ENCODE results near the gene FUCA1. TPM values are rescaled to one million over a fixed set of nuclear protein-coding genes. Genes with fewer than 3 reads are reported as not detected.

Gene FUCA1
- total and polyA plus RNA-seq, 12 donors, result 17.9 to 109 (median 59.1) TPM

DNA sequence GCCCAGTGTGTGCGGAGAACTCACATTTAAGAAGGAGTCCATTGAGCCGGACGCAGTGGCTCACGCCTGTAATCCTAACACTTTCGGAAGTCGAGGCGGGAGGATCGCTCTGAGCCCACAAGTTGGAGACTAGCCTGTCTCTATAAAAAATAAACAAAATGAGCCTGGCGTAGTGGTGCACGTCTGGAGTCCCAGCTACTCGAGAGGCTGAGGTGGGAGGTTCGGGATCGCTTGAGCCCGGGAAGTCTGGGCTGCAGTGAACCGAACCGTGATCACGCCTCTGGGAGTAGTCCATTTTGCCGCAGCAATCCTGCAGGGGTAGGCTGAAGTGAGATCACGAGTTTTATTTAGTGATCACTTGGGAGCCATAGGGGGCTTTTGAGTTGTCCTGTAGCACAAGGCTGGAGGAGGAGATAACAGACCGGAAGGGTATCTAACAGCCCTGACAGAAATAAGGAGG lies 497 bp upstream of the FUCA1 start:
- peak in 1 of 7 donors; percentile 23 for DNase-seq
- Histone ChIP-seq H3K36me3 (replicated peaks in 1 of 2) (peaks cover 0 to 13% of the 10 kb centered on the region in 2 donors), H3K27me3 (no peaks in the 10 kb centered on the region), H3K9me3 (replicated peaks in 1 of 3) (no peaks in the 10 kb centered on the region), H3K27ac (peak overlapping the region in 3 of 5 donors; percentile 14 to 87 (median 67)), H3K4me3 (peak overlapping the region in 2 of 4 donors; percentile 55 to 98), H3K4me1 (replicated peaks in 1 of 2) (peaks cover 8 to 28% of the 10 kb centered on the region in 2 donors)
- 18 to 37% (median 24%) methylated on average over 11 to 20 of the region's 20 CpGs for WGBS, 4 donors
- peak in 1 of 6 experiments; percentile 6 for TF ChIP-seq CTCF (IDR thresholded peaks at IDR 0.05)
- TF ChIP-seq POLR2A (IDR thresholded peaks at IDR 0.05), result no peak
- intact Hi-C loops (cut with DNase I), result loop anchor here in 1 of 2 donors (10.0 kb wide), 1 partner anchor 64 kb away; the partner anchor contains the start of gene GALE

GRCh38 chr1:23867542-23867894 lies 572 bp downstream of the FUCA1 start:
- Histone ChIP-seq H3K27me3 (no peaks in the 10 kb centered on the region), H3K4me3 (peak overlapping the region in 3 of 4 donors; percentile 26 to 98 (median 55)), H3K4me1 (replicated peaks in 1 of 2) (peaks cover 8 to 28% of the 10 kb centered on the region in 2 donors), H3K9me3 (replicated peaks in 1 of 3) (no peaks in the 10 kb centered on the region), H3K36me3 (replicated peaks in 1 of 2) (peaks cover 0 to 21% of the 10 kb centered on the region in 2 donors), H3K27ac (peak overlapping the region in 4 of 5 donors; percentile 14 to 87 (median 61))
- intact Hi-C loops (cut with DNase I), result loop anchor here in 1 of 2 donors (10.0 kb wide), 1 partner anchor 63 kb away; the partner anchor contains the start of gene GALE
- TF ChIP-seq POLR2A (IDR thresholded peaks at IDR 0.05) (no peak), CTCF (IDR thresholded peaks at IDR 0.05) (no peak)
- DNase-seq, result no peak
- WGBS, 4 donors, result 0 to 3% (median 3%) methylated on average over 4 to 17 of the region's 17 CpGs; no CpG with 5 or more reads in 1 of the 4 donors

DNA sequence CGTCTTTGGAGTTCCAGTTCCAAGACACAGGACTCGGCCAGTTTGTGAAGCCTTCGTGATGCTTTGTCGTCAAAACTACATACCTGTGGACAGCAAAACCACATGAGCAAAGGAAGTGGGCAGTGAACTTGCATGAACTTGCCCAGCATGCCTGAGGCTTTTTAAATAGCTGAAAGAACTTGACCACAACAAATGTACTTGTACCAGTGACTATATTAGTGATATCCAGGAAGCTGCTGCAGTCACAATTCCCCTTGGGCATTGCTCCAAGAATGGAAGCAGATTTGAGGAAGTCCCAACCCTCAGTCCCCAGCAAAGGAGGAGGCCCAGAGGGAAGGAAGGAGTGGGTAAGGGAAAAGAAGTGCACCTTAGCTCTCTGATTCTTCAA lies 2.6 kb downstream of the FUCA1 start:
- Histone ChIP-seq H3K4me3 (no peak overlapping the region), H3K36me3 (replicated peaks in 1 of 2) (peaks cover 0 to 32% of the 10 kb centered on the region in 2 donors), H3K27ac (no peak overlapping the region), H3K9me3 (replicated peaks in 1 of 3) (no peaks in the 10 kb centered on the region), H3K4me1 (replicated peaks in 1 of 2) (peaks cover 8 to 28% of the 10 kb centered on the region in 2 donors), H3K27me3 (no peaks in the 10 kb centered on the region)
- WGBS, 4 donors, result 79 to 95% (median 87%) methylated on average over 4 of the region's 4 CpGs
- TF ChIP-seq CTCF (IDR thresholded peaks at IDR 0.05), result no peak
- no peak for TF ChIP-seq POLR2A (IDR thresholded peaks at IDR 0.05)
- DNase-seq, result peak in 6 of 7 donors; percentile 22 to 59 (median 46)
- intact Hi-C loops (cut with DNase I), result loop anchor here in 1 of 2 donors (10.0 kb wide), 1 partner anchor 61 kb away; the partner anchor contains the start of gene GALE

- Histone ChIP-seq H3K27ac (no peak overlapping the region), H3K4me3 (no peak overlapping the region), H3K4me1 (replicated peaks in 1 of 2) (peaks cover 8 to 28% of the 10 kb centered on the region in 2 donors), H3K9me3 (replicated peaks in 1 of 3) (no peaks in the 10 kb centered on the region), H3K27me3 (no peaks in the 10 kb centered on the region), H3K36me3 (replicated peaks in 1 of 2) (peaks cover 0 to 32% of the 10 kb centered on the region in 2 donors)
- no peak for TF ChIP-seq CTCF (IDR thresholded peaks at IDR 0.05)
- TF ChIP-seq POLR2A (IDR thresholded peaks at IDR 0.05), result no peak
- intact Hi-C loops (cut with DNase I), result loop anchor here in 1 of 2 donors (10.0 kb wide), 1 partner anchor 60 kb away; the partner anchor contains the start of gene GALE
- 89 to 93% (median 91%) methylated on average over 11 to 13 of the region's 13 CpGs for WGBS, 4 donors
- no peak for DNase-seq
These were observed 3.1 kb downstream of the FUCA1 start for GRCh38 chr1:23864801-23865542.
